ENCODE measurements around the gene CEP350.
"Not testable (repeated sequence)": the region's sequence is repeated elsewhere in the genome, so short reads cannot be mapped to it uniquely, and the experiment has no call there.

CEP350 gene

DNA sequence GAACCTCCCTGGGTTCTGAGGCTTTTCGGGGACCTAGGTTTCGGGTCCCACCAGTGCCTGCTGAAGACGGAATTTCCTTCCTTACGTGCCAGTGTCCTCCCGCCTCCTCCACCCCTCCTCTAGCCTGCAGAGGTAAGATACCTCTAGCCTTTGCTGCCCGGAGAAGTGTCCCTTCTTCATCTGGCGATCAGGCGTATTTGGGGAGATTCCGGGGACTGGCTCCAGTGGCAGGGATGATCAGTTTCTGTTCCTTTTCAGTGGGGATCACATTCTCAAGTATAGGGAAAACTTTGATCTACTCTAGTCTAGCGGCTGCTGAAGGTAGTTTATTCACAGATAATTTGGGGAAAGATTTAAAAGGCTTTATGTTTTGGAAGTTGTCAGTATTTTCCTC is 674 bp downstream of the CEP350 start:
- in situ Hi-C loops (cut with MboI; ENCODE audit: low pct_unique_long_range_greater_than_20kb, low sequenced_read_pairs, unreplicated experiment) = no loop called here
- TF ChIP-seq, protein P1, sequence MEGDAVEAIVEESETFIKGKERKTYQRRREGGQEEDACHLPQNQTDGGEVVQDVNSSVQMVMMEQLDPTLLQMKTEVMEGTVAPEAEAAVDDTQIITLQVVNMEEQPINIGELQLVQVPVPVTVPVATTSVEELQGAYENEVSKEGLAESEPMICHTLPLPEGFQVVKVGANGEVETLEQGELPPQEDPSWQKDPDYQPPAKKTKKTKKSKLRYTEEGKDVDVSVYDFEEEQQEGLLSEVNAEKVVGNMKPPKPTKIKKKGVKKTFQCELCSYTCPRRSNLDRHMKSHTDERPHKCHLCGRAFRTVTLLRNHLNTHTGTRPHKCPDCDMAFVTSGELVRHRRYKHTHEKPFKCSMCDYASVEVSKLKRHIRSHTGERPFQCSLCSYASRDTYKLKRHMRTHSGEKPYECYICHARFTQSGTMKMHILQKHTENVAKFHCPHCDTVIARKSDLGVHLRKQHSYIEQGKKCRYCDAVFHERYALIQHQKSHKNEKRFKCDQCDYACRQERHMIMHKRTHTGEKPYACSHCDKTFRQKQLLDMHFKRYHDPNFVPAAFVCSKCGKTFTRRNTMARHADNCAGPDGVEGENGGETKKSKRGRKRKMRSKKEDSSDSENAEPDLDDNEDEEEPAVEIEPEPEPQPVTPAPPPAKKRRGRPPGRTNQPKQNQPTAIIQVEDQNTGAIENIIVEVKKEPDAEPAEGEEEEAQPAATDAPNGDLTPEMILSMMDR (IDR thresholded peaks at IDR 0.05; ENCODE audit: extremely low read depth, insufficient read depth, missing control alignments) = no peak
- no peak for DNase-seq (ENCODE audit: low spot score)

DNA sequence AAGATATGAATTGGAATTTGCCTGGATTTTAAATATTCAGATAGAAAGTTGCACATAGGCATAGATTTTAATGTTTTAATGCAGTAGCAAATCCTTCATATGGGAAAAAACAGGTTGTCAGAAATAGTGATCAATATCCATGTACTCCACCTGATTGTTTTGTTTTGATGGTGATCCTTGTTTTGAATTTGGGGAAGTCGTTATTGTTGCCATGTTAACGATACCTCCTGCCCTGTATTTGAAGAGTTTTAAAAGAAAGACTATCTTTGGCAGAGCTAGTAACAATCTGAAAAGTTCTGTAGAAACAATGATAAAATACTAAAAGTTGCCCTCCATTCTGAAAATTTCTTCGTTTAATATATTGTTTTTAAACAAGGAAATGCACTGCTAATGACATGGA is 1.1 kb downstream of the CEP350 start:
- DNase-seq (ENCODE audit: low spot score) = no peak
- in situ Hi-C loops (cut with MboI; ENCODE audit: low pct_unique_long_range_greater_than_20kb, low sequenced_read_pairs, unreplicated experiment) = no loop called here
- TF ChIP-seq, protein P1 (IDR thresholded peaks at IDR 0.05; ENCODE audit: extremely low read depth, insufficient read depth, missing control alignments) = no peak

DNA sequence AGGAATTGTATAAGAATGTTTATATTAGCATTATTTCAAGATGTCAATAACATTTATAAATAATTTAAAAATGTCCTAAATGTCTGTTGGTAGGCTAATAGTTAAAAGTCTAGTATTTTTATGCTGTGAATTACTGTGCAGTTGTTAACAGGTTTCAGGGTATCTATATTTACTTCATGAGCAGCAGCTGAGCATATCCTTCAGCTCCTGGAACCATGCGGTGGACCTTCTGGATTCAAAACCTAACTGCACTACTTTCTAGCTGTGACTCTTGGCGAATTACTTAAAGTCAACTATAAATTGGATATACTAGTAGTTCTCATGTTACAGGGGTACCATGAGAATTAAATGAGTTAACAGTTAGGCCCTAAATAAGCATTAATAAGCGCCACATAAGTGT is 3.7 kb downstream of the CEP350 start:
- TF ChIP-seq, protein P1 (IDR thresholded peaks at IDR 0.05; ENCODE audit: extremely low read depth, insufficient read depth, missing control alignments) = no peak
- in situ Hi-C loops (cut with MboI; ENCODE audit: low pct_unique_long_range_greater_than_20kb, low sequenced_read_pairs, unreplicated experiment) = no loop called here
- no peak for DNase-seq (ENCODE audit: low spot score)

DNA sequence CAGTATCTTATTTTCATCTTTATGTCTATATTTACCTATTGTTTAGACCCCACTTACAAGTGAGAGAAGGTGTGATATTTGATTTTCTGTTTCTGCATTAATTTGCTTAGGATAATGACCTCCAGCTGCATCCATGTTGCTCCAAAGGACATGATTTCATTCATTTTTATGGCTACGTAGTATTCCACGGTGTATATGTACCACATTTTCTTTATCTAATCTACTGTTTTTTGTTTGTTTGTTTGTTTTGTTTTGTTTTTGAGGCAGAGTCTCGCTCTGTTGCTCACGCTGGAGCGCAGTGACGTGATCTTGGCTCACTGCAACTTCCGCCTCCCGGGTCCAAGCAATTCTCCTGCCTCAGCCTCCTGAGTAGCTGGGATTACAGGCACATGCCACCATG is 7.6 kb downstream of the CEP350 start:
- in situ Hi-C loops (cut with MboI; ENCODE audit: low pct_unique_long_range_greater_than_20kb, low sequenced_read_pairs, unreplicated experiment); DNase-seq (ENCODE audit: low spot score): not testable (repeated sequence)

DNA sequence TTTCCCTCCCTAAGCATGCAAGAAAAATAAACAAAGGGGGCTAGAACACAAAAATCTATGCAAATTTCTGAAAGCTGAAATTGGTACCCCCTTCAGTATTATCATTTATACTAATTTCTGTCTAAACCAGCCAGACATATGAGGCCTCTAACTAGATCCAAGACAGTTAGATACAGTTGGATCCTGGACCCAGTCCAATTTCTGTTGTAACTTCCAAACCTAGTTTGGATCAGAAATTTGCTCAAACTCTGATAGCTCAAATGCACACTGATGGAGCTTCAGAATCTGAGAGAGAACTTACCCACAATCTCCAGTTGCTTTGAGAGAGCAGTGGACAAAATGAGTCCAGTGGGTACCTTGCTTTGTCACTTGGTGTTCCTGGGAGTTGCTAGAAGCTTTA is 11.9 kb downstream of the CEP350 start:
- DNase-seq (ENCODE audit: low spot score) = no peak
- in situ Hi-C loops (cut with MboI; ENCODE audit: low pct_unique_long_range_greater_than_20kb, low sequenced_read_pairs, unreplicated experiment) = no loop called here
- TF ChIP-seq, protein P1 (IDR thresholded peaks at IDR 0.05; ENCODE audit: extremely low read depth, insufficient read depth, missing control alignments) = no peak

DNA sequence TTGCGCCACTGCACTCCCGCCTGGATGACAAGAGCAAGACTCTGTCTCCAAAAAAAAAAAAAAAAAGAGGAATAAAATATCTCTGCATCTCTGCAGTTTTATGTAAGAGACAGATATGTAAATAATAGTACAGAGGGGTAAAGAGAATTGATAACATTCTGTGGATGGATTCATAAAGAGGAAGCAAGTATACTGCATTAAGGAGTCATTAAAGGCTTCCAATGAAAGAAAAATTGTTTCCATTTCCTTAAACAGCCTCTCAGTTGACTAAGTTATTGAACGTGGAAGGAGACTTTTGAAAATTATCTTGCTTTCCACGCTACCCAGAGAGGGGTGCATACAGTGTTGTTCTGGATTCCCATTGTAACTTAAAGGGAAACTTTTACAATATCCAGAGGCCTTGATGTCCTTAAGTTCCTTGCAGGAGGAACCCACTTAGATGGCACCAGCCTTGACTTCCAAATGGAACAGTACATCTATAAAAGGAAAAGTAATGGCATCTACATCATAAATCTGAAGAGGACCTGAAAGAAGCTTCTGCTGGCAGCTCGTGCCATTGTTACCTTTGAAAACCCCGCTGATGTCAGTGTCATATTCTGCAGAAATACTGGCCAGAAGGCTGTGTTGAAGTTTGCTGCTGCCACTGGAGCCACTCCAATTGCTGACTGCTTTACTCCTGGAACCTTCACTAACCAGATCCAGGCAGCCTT is 13.8 kb downstream of the CEP350 start:
- DNase-seq (ENCODE audit: low spot score) = no peak
- TF ChIP-seq, protein P1 (IDR thresholded peaks at IDR 0.05; ENCODE audit: extremely low read depth, insufficient read depth, missing control alignments) = no peak
- in situ Hi-C loops (cut with MboI; ENCODE audit: low pct_unique_long_range_greater_than_20kb, low sequenced_read_pairs, unreplicated experiment) = no loop called here

DNA sequence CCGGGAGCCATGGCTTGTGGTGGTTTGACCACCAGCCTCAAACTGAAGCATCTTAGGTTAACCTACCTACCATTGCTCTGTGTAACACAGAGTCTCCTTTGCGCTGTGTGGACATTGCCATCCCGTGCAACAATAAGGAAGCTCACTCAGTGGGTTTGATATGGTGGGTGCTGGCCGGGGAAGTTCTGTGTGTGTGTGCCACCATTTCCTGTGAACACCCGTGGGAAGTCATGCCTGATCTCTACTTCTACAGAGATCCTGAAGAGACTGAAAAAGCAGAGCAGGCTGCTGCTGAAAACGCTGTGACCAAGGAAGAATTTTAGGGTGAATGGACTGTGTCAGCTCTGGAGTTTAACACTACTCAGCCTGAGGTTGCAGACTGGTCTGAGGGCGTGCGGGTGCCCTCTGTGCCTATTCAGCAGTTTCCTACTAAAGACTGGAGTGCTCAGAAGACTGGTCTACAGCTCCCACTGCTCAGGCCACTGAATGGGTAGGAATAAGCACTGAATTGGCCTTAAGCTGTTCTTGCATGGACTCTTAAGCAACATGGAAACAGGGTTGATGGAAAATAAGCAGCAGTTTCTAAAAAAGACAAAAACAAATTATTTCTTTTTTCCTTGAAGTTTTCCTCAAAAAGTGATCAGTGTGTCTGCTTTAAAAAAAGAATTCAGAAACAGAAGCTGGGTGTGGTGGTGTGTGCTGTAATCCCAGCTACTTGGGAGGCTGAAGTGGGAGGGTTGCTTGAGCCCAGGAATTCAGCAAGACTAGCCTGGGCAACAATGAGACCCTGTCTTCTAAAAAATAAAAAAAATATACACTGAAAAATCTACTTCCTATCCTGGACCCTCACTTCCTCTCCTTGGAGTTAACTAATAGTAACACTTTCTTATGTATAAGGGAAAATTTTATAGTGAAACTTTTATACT is 14.6 kb downstream of the CEP350 start:
- TF ChIP-seq, protein P1 (IDR thresholded peaks at IDR 0.05; ENCODE audit: extremely low read depth, insufficient read depth, missing control alignments) = no peak
- no peak for DNase-seq (ENCODE audit: low spot score)
- in situ Hi-C loops (cut with MboI; ENCODE audit: low pct_unique_long_range_greater_than_20kb, low sequenced_read_pairs, unreplicated experiment) = no loop called here
